Neural progenitor cell (in vitro differentiated cells): ENCODE results near the gene SELENOS.

Experiments used
- CTCF ChIP-seq: fragments of 200-600 bp; sonication (generic); IDR thresholded peaks from 2 replicates; pipeline ENCODE4 v1.5.1; 2017; ENCODE audit warnings: antibody characterized with exemption, mild to moderate bottlenecking
- EZH2 ChIP-seq: fragments of 200-600 bp; sonication (generic); IDR thresholded peaks from 2 replicates; pipeline ENCODE4 v1.6.1; 2017; ENCODE audit warnings: antibody characterized with exemption, mild to moderate bottlenecking, moderate library complexity

GRCh38 chr15:101269479-101270223, 7.6 kb downstream of the SELENOS start:
- TF ChIP-seq CTCF = peak; percentile 45
- no peak for TF ChIP-seq EZH2
